NCI-H460 (cell line): ENCODE results near the gene MED27. TPM values are rescaled to one million over a fixed set of nuclear protein-coding genes. Genes with fewer than 3 reads are reported as not detected.

Source experiments
- DNase-seq: peaks from one replicate; pipeline ENCODE4 v3.0.0-alpha.2; 2016; ENCODE audit warnings: low read depth; ENCODE audit errors: extremely low read depth
- total RNA-seq: library from RNA; depleted of rRNA; stranded (reverse); fragments of >200 nt; shearing (Covaris generic); gene quantifications from 2 replicates; pipeline ENCODE4 v1.2.3, GENCODE V29; 2014

MED27 gene
- total RNA-seq, 1 experiment from 2014 or later, result 24.7 TPM

DNA sequence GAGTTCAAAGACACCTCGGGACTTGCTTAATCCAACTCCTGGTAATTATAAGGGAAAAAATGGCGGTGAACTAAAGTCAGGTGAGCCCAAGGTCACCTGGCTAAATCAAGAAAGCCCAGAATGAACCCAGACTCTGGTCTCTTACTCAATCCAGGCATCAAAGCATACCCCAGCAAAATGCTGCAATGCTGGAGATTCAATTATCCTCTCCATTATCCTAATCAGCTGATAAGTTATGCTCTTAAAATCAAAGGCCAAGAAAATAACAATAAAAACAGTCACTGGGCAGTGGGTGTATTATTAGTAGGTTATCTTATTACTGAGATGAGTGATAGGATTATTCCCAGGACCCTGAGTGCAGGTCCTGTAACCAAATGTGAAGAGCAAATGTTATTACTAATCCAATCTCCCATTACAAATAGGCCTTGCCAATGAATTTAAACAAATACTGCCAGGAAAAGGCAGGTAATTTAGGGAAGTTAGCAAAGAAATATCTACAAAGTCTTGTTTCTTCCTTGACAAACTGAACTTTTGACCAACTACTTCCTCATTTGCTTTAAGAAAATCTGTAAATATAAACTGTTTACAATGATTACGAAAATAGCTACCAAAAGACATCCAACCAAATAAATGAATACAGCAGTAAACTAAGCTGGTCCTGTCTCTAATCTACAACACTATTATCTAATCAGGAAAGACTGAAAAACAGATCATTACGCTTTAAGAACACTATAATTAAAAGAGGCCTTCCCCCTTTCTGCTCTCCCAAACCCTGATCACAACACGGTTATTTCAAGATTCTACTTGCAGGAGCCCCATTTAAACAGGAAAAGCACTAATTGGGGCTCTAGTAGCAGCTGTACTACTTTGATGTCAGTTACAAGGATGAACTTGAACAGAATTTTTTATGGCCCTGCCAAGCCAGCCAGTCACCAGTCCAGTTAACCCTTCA lies 103.2 kb downstream of the MED27 start:
- no peak for DNase-seq

DNA sequence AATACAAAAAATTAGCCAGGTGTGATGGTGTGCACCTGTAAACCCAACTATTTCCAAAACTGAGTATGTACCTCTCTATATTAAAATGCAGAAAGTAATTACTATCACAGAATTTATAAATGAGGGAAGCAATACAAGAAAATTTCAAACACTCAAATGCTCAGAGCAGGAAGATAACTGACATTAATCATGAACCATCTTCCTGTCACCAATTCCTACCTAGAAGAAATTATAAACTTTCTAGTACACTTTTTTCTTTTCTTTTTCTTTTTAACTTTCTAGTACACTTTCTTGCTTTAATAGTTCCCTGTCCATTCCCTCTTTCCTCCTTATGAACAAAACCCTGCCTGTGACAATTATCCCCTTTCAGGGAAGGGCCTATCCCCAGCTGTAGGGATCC lies 106.8 kb downstream of the MED27 start:
- DNase-seq, result no peak

DNA sequence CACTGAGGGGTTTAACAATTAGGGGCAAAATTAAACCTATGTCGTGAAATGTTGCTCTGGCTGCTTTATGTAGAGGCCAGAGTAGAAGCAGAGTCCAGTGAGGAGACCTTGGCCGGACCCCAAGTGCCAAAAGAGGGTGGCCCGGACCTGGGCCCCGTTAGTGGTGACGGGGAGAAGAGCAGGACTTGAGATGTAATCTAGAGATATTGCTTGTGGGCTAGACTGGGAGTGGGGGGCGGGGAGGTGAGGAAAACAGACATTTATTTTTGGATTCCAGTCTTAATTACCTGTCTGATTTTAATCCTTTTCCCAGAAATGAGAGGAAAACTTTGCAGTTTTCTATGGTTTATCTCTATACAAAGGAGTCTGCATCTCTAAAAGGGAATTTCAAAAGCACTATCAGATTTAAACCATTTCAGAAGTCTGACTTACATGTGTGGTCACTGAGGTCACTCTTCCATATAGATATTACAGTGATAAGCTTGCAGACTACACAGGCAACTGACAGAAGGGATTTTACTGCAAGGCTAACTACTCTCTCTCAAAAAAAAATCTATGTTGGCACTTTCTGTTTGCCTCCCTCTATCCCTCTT lies 108.1 kb downstream of the MED27 start:
- DNase-seq, result no peak

DNA sequence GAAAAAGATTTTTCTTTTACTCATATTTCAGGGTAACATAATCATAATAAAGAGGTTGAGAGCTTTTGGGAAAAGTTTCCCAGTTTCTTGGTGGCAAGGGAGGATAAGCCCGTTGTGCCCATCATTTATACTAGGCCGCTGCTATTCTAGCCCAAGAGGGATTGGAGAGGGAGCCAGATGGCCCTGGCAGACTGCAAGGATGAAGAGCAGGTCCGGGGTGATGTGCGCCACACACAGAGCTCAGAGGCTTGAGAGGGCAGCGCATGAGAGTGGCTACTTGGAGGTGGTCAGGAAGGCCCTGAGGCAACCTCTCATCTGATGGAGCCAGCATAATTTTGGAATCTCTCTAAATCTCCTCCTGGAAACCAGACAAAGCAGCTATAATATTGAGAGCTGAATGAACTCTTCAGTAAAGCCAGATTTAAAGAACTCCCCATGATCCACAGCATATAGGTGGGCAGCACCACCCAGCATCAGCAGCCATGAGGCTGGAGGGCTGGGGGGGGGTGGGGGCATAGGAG lies 110.1 kb downstream of the MED27 start:
- no peak for DNase-seq

DNA sequence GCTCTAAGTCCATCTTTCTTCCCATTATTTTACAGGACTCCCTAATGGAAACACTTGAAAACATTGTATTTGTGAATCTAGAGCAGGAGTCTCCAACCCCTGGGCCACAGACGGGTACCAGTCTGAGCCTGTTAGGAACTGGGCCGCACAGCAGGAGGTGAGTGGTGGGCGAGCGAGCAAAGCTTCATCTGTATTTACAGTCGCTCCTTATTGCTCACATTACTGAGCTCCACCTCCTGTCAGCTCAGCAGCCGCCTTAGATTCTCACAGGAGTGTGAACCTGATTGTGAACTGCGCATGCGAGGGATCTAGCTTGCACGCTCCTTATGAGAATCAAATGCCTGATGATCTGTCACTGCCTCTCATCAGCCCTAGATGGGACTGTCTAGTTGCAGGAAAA lies 111.0 kb downstream of the MED27 start:
- DNase-seq, result no peak

DNA sequence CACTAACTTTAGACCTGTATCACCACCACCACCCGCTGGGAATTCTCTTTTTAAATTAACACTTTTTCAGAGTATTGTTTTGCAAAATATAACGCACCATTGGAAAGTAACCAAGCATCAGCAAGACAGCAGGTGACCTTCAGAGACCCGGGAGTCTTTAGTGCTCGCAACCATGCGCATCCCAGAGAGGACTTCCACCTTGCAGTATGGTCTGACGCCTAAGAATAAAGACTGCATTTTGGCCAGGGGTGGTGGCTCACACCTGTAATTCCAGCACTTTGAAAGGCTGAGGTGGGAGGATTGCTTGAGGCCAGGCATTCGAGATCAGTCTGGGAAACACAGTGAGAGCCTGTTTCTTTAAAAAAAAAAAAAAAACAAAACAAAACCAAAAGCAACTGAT lies 113.8 kb downstream of the MED27 start:
- DNase-seq, result no peak

DNA sequence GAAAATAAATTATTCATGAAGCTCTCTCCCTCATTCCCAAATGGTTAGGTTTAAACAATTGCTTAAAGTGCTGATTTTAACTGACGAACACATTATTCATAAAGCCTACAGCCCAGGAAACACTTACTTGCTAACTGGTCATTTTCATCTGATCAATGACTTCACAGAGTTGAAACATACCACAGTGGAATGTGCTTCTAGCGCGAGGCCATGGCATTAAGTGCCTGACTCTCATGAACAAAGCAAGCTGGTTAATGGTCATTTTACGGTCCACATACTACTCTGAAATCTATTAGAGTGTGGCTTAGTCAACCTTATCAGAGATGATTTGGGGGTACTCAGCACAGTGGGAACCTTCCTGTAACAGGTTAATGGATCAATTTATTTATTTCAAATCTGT lies 114.6 kb downstream of the MED27 start:
- no peak for DNase-seq

DNA sequence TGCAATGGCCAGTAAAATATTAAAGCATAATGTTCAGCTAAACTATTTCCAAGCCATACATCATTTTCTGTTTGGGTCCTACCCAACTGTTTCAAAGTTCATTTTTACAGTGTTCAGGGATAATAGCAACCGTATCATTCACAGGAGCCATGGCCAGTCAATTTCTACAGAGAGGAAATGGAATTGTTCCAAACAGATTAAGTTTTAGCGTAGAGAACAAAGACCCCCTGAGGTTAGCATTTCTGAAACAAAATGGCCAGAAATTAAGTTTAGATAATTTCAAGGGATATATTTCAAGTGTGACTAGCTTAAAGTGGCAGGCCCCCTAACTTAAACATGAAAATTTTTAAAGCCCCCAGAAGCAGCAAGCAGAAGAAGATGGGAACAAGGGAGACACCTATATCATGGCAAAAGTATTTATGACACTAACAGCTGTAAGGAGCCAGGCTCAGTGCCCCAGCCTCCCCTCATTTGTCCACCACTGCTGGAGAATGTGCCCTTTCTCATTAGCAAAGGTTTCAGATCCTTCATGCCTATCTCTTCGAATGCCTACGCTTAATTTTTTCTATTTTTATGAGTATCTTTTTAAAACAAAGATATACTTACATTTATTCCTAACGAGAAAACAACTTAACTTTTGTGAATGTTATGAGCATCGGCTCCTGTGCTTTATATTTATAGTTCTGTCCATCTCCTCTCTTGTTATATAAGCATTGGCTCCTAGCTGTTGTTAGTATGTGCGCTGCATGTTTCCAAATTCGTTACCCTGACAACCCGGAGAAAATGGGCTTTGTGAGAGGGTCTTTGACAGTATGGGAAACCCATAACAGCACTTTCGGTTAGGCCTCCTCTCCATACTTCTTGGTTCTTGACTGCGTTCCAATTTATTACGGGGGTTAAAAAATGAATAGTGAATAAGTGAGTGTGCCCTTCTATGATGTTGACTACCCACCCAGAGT lies 116.3 kb downstream of the MED27 start:
- no peak for DNase-seq

DNA sequence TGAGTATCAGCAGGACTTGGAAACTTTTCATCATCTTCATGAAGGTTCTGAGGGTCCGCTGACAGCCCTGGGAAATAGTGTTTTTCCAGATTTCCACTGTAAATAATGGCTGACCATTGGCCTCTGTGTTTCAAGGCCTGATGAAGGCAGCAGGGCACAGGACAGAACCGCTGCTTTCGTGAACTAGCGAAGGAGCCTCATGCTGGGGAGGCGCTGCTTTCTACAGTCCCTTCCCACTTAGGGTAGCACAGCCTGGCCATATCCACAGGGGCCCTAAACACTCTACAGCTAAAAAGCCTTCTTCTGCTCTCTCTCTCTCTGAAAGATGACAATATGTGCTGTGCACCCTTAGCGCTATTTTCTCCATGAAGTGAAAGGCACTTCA lies 118.2 kb downstream of the MED27 start:
- DNase-seq, result no peak

DNA sequence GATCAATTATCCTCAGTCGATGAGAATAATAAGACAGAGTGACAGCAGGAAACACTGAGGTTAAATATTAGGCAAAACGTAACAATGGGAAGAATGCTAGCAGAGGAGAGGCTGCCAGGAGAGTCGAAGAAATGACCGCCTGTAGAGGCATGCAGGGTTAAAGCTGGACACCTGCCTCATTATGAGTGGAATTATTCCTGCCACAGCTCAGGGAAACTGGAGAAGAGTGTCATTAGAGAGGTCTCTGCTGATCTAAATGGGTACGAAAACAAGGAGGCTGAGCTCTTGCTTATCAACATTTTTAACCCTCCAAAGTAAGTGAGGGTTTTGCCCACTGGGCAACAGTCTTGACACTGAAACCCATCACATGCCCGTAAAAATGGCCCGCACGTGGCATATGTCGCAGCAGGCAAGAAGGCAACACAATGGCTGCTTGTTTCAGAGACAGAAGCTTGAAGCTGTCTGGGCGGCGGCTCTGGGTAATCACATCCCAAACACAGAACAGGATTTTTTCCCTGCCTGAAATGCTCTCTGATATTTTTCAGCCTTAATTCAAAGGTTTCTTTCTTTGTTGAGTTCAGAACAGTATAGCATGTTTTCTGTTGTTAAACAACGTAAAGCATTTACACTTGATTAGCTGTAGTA lies 118.7 kb downstream of the MED27 start:
- DNase-seq, result no peak

DNA sequence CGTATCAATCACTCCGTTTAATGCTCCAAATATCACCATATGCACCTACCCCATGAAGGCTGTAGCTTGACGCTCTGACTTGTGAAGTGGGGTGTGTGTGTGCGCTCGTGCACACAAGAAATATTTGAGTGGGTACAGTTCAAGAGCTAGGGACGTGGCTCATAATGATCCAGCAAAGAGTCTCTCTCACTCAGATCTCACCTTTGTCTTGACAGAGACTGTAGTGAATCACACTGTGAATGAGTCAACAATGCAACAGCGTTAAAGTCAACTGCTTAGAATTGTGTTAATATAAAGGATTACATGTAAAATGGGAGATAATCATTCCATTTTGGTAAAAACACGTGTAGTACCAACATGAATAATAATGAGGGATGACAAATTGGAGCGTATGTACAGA lies 119.4 kb downstream of the MED27 start:
- DNase-seq, result no peak

DNA sequence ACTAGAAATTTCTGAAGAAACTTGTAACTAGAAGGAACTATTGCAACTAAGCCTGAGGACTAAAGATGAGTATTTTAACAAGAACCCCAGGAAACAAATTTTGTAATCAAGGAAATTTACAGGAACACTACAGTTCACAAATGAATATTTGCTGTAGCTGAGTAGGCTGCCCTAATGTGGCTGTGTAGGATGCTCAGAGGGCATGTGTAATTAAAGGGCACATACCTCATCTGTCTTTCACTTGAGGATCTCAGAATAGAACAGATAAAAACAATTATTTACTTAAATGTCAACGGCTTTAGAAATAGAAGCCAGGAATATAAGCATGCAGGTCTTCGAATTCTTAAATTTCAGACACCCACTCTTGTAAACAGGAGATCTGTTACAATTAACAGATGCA lies 119.8 kb downstream of the MED27 start:
- no peak for DNase-seq

DNA sequence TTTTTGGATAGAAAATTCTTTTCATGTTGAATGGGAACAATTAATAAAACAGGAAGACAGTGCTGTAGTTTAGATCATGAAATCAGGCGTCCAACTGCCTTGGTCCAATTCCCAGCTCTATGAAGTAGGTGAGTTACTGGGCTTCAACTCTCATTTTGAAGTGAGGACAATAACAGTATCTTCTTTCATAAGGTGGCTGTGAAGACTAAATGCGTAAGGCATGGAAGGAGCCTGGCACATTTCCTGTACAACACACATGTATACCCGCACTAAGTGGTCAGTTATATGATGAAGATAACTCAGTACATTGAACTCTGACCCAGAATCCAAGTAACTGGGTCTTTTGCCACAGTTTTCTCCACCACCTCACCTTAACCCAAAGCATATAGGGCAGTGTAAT lies 120.6 kb downstream of the MED27 start:
- no peak for DNase-seq

DNA sequence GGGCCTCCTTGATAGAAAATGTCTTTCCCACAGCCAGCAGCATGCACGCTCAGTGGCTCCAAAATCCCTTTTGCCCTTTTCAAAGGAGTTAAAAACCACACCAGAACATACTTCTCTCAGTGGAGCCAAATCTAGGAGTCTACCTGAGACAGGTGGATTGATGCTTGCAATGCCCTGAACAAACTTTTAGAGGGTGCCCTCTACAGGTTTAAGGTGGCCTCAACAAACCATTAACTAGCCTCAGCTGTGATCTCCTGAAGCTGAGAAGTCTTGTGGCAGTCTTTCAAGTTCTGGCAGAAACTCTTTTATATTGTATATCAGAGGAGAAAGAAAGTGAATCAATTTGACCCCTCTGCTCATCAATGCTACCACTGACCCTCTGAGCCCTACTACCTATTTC lies 125.4 kb downstream of the MED27 start:
- peak; percentile 6 for DNase-seq

DNA sequence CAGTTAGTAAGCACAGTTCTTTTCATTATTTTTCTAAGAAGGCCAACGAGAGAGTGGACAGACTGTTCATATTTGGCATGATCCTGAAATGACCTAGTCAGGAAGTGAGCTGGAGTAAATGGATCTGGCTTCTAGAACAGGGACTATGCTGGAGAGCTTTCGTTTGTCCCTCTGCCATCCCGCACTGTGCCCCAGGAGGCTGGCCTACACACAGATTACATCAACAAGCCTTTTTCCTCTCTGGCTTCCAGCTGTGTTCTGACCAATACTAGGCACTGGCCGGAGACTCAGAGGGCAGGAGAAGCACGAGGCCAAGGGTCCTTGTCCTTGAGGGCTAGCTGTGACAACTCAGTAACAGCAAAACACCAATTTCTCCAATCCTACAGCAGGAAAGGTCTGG lies 127.8 kb downstream of the MED27 start:
- DNase-seq, result no peak

DNA sequence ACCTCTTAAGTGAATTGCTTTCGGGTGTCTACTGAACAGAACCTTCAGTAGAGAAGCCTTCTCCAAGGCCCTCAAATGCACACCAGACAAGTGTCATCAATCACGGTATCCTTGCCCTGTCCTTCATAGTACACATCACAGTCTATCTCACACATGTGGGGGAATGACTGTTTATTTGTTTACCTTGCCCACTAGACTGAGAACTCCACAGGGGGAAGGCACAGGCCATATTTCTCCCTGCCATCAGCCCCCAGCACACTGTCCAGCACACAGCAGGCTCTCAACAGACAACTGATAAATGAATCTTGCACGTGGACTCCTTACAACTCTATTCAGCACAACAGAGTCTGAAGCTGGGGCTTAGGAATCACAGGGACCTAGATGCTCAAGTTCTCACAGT lies 128.5 kb downstream of the MED27 start:
- no peak for DNase-seq

DNA sequence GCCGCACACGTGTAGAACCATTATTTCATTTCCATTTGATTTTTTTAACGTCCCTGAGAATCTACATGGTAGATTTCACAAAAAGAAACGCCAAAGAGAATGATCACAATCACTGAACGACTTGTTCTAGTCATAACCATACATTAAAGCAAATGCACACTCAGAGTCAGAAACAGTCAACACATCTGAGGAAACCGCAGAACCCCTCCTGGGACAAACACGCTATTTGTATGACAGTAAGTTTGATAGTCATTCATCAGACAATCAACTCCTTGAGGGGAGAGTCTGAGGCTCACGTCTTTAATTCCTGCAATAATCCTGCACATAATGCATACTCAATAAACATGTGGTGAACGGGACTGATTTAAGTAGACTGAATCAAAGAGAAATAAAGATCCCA lies 129.2 kb downstream of the MED27 start:
- DNase-seq, result no peak

DNA sequence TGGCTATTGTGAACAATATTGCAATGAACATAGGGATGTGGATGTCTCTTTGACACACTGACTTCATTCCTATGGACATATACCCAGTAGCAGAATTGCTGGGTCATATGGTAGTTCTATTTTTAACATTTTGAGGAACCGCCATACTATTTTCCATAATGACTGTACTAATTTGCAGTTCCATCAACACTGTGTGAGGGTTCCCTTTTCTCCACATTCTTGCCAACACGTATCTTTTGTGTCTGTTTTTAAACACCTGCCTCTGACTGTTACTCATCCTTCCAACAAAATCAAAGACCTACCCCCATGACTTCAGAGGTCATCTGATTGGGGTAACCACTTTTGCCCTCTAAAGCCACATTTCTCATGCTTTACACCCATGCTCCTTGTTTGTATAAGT lies 133.5 kb downstream of the MED27 start:
- DNase-seq, result no peak

DNA sequence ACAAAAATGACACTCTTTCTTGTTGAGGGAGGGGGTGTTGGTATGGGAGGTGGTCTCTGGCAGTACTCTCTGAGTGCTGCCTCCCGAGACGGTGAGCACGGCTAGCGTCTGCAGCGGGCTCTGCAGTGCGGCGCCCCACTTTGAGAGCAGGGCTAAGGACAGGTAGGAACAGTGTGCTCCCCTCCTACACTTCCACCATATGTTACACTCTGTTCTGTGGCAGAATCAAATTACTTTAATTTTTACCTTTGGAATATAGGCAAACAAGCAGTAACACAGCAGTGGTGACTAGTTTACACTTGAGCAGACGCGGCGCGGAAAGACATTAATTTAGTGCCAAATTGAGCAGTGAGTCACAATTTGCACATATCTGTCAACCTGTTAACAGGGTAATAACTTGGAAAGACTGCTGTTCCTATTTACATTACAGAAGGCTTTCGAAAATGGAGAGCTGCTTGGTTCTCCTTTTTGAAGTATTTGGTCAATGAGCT lies 136.3 kb downstream of the MED27 start:
- DNase-seq, result peak; percentile 24

DNA sequence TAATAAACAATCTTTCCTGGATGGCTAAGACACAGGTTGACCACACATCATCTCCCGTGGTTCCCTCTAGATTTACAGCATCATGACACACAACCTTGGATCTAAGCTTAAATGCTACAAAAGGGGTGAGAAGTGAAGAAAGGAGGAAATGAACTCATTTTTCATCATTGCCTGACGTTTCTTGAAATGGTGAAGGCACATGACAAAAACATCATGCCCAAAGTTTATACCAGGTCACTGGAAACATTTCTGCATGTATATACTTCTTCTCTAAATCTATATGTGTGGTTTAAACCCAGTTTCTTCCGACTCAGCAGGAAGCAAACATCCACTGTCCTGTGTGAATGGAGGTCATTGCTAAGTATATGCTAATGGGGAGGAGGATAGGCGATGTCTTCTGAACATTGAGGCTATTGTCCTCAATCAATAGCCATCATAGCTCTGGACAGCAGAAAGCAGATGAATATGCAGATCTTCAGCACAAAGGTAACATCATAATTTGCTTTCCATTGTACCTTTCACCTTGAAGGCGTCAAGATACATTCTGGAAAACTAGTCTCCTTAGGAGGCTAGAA lies 137.4 kb downstream of the MED27 start:
- no peak for DNase-seq
